Measurements from ENCODE around the gene PHF19.

GRCh38 chr9:120895951-120896350 is 19.0 kb upstream of the PHF19 start:
- TF ChIP-seq POLR2AphosphoS5 (IDR thresholded peaks at IDR 0.05; ENCODE audit: borderline replicate concordance, low read depth, low read length) (no peak), EZH2 (IDR thresholded peaks at IDR 0.05) (no peak)
